Trophoblast cell (in vitro differentiated cells and primary cell): ENCODE data around the gene ABITRAM.
A peak's percentile ranks its signal among the peaks of the same experiment; 100 is the strongest.

Experiments
- DNase-seq, 2 donors: peaks; one replicate each; pipeline ENCODE4 v3.0.0-alpha.2; 2016
- H2AFZ ChIP-seq: 2 replicates; pipeline ENCODE4 v1.6.1; 2013; ENCODE audit warnings: low read length, moderate library complexity, mild to moderate bottlenecking; ENCODE audit not compliant: insufficient read depth, poor library complexity
- H2AK5ac ChIP-seq: 2 replicates; pipeline ENCODE4 v1.6.1; 2013; ENCODE audit warnings: mild to moderate bottlenecking, low read length
- H2BK120ac ChIP-seq: 2 replicates; pipeline ENCODE4 v1.6.1; 2013; ENCODE audit warnings: low read length, mild to moderate bottlenecking, moderate library complexity; ENCODE audit not compliant: insufficient read depth, poor library complexity
- H2BK12ac ChIP-seq: 2 replicates; pipeline ENCODE4 v1.6.1; 2013; ENCODE audit warnings: mild to moderate bottlenecking, low read length, moderate library complexity
- H2BK5ac ChIP-seq: 2 replicates; pipeline ENCODE4 v1.6.1; 2013; ENCODE audit warnings: low read length, low read depth, moderate library complexity, mild to moderate bottlenecking; ENCODE audit not compliant: poor library complexity
- H3K14ac ChIP-seq: 2 replicates; pipeline ENCODE4 v1.6.1; 2013; ENCODE audit warnings: mild to moderate bottlenecking, low read length
- H3K18ac ChIP-seq: 2 replicates; pipeline ENCODE4 v1.6.1; 2013; ENCODE audit warnings: mild to moderate bottlenecking, low read length
- H3K23ac ChIP-seq: 2 replicates; pipeline ENCODE4 v1.6.1; 2013; ENCODE audit warnings: low read length
- H3K27ac ChIP-seq: 2 replicates; pipeline ENCODE4 v1.5.1; 2013; ENCODE audit warnings: low read depth, mild to moderate bottlenecking, inconsistent platforms, low read length, moderate library complexity
- H3K27me3 ChIP-seq: 2 replicates; pipeline ENCODE4 v1.6.1; 2013; ENCODE audit warnings: inconsistent platforms, mild to moderate bottlenecking, low read length, moderate library complexity; ENCODE audit not compliant: insufficient read depth
- H3K36me3 ChIP-seq, 2 experiments: 1 replicate in 1 of 2; 2 replicates in 1 of 2; pipeline ENCODE4 v1.6.1; 2013; ENCODE audit warnings: low read length in 2 of 2, mild to moderate bottlenecking in 2 of 2, moderate library complexity in 1 of 2; ENCODE audit not compliant: insufficient read depth in 2 of 2, control insufficient read depth in 1 of 2
- H3K4ac ChIP-seq: 2 replicates; pipeline ENCODE4 v1.6.1; 2013; ENCODE audit warnings: low read depth, mild to moderate bottlenecking, low read length, moderate library complexity
- H3K4me1 ChIP-seq, 2 experiments: 1 replicate in 1 of 2; 2 replicates in 1 of 2; pipeline ENCODE4 v1.6.1; 2013; ENCODE audit warnings: low read length in 2 of 2, mild to moderate bottlenecking in 2 of 2, moderate library complexity in 1 of 2; ENCODE audit not compliant: insufficient read depth in 2 of 2, control insufficient read depth in 1 of 2
- H3K4me2 ChIP-seq: 2 replicates; pipeline ENCODE4 v1.6.1; 2013; ENCODE audit warnings: inconsistent platforms, mild to moderate bottlenecking, low read length, moderate library complexity
- H3K4me3 ChIP-seq: 2 replicates; pipeline ENCODE4 v1.5.1; 2013; ENCODE audit warnings: mild to moderate bottlenecking, low read depth, low read length, inconsistent platforms
- H3K79me1 ChIP-seq: one replicate; pipeline ENCODE4 v1.6.1; 2013; ENCODE audit warnings: low read length
- H3K79me2 ChIP-seq: 2 replicates; pipeline ENCODE4 v1.6.1; 2013; ENCODE audit warnings: low read length, mild to moderate bottlenecking; ENCODE audit not compliant: control insufficient read depth, insufficient read depth, poor library complexity
- H3K9ac ChIP-seq: 2 replicates; pipeline ENCODE4 v1.6.1; 2013; ENCODE audit warnings: mild to moderate bottlenecking, low read length
- H3K9me3 ChIP-seq: 2 replicates; pipeline ENCODE4 v1.6.1; 2013; ENCODE audit warnings: low read depth, mild to moderate bottlenecking, control low read depth, inconsistent platforms, low read length; ENCODE audit not compliant: insufficient read depth
- H4K12ac ChIP-seq: 2 replicates; pipeline ENCODE4 v1.6.1; 2013; ENCODE audit warnings: low read depth, mild to moderate bottlenecking, low read length, moderate library complexity
- H4K8ac ChIP-seq: 2 replicates; pipeline ENCODE4 v1.6.1; 2013; ENCODE audit warnings: low read depth, mild to moderate bottlenecking, low read length, moderate library complexity
- H4K91ac ChIP-seq: one replicate; pipeline ENCODE4 v1.6.1; 2013; ENCODE audit warnings: low read depth, mild to moderate bottlenecking, low read length, moderate library complexity
- WGBS: extraction: QIAGEN DNeasy Blood & Tissue Kit; methylation state at CpG from one replicate; pipeline ENCODE4 v1.1.7; 2013; ENCODE audit warnings: missing lambda C conversion rate; ENCODE audit not compliant: insufficient read length, insufficient coverage; ENCODE audit errors: extremely low coverage; 5-methylcytosine and 5-hydroxymethylcytosine counted together

Gene ABITRAM

DNA sequence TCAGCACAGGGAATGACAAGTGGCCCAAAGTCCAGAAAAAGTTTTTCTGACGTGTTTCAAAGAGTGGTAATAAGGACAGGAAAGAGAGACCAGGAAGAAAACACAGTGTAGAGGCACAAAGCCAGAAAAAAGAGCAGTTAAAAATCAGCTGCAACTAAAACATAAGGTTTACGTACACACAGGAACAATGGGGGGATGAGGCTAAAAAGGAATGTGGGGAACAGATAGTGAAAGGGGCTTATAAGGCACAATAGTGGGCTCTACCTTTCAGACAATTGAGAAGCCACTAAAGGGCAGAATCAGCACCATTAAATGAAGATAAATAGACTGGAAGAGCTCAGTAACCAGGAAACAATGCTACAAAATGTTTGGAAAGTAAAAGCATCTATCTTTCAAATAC, 5.8 kb upstream of the ABITRAM start:
- H2BK5ac ChIP-seq, result no peak overlapping the region
- no peak overlapping the region for H4K8ac ChIP-seq
- H3K9me3 ChIP-seq, result no peaks in the 10 kb centered on the region
- no peak overlapping the region for H2AFZ ChIP-seq
- no peak overlapping the region for H4K91ac ChIP-seq
- H3K27ac ChIP-seq, result no peak overlapping the region
- H3K4ac ChIP-seq, result no peak overlapping the region
- no peaks in the 10 kb centered on the region for H3K79me1 ChIP-seq
- no peak for DNase-seq
- no peak overlapping the region for H3K4me3 ChIP-seq
- no CpG with 5 or more reads among the region's 2 CpGs for WGBS
- H2BK12ac ChIP-seq, result no peak overlapping the region
- no peak overlapping the region for H3K14ac ChIP-seq
- no peaks in the 10 kb centered on the region for H3K79me2 ChIP-seq
- peaks cover 2 to 25% of the 10 kb centered on the region in 2 experiments for H3K36me3 ChIP-seq
- no peak overlapping the region for H3K4me2 ChIP-seq
- H2AK5ac ChIP-seq, result no peak overlapping the region
- no peak overlapping the region for H3K23ac ChIP-seq
- H3K9ac ChIP-seq, result no peak overlapping the region
- no peak overlapping the region for H4K12ac ChIP-seq
- H3K4me1 ChIP-seq, result peaks cover 0 to 7% of the 10 kb centered on the region in 2 experiments
- no peaks in the 10 kb centered on the region for H3K27me3 ChIP-seq
- H3K18ac ChIP-seq, result no peak overlapping the region
- no peak overlapping the region for H2BK120ac ChIP-seq

DNA sequence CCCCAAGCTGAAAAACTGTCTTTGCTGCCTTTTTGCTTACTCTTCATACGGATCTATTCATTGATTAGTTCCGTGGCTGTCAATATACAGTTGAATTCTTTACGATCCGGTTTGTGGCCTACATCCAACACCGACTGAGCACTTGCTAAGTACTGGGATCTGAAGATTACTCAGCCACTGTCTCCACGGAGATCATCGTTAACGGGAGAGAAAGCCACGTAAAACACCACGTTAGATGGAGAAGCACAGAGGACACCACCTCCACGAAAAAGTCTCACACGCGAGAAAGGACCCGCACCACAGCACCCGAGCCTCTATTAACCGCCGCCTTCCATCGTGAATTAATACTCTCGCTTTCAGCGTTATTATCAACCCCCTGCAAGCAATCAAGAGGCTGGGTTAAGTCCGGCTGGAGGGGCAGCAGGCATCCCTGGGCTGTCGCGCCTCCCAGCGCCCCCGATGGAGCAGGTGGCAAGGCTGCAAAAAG, 926 bp upstream of the ABITRAM start:
- Histone ChIP-seq H3K36me3 (peaks cover 2 to 4% of the 10 kb centered on the region in 2 experiments), H3K23ac (no peak overlapping the region), H3K4me1 (peaks cover 0 to 7% of the 10 kb centered on the region in 2 experiments), H2BK120ac (peak overlapping the region; percentile 34), H3K9me3 (no peaks in the 10 kb centered on the region), H3K9ac (peak overlapping the region; percentile 84), H3K4ac (no peak overlapping the region), H2BK5ac (no peak overlapping the region), H3K27me3 (no peaks in the 10 kb centered on the region), H3K27ac (peak overlapping the region; percentile 53), H4K91ac (peak overlapping the region; percentile 46), H3K79me2 (peaks cover 2% of the 10 kb centered on the region), H3K18ac (peak overlapping the region; percentile 5), H2BK12ac (no peak overlapping the region), H2AK5ac (no peak overlapping the region), H4K8ac (peak overlapping the region; percentile 80), H4K12ac (peak overlapping the region; percentile 76), H3K4me2 (peak overlapping the region; percentile 84), H3K79me1 (peaks cover 6% of the 10 kb centered on the region), H2AFZ (peak overlapping the region; percentile 71), H3K14ac (peak overlapping the region; percentile 64), H3K4me3 (peak overlapping the region; percentile 88)
- DNase-seq, result peak in 1 of 2 donors; percentile 1
- WGBS, result no CpG with 5 or more reads among the region's 25 CpGs

DNA sequence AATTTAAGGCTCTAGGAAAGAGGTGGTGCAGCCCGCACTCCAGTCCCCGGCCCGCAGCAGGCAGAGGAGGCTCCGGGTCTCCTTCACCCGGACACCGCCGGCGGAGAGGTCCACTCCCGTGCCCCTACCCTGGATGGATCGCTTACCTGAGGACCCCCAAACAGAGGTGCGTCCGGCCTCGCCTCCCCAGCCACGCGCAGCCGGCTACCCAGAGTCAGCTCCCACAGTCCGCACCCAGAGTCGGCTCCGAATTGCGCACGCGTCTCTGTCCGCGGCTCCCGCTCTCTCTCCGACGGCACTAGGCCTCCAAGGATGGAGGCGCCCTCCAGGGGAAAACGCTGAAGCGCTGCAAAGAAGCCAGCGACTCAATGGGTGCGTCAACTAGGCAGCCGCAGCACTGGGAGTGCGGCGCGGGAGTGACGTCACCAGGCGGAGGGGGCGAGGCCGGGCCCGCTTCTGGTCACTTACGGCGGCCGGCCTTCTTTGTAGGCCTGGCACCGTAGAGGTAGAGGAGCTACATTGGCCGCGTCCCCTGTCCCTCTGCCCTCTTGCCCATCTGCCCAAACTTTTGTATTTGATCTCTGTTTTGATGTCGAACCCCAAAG, 380 bp upstream of the ABITRAM start, which contains the start of gene ELP1:
TSS of gene ELP1 (minus strand) at position 407 of the 605 bp plus-strand sequence. CDS start 2,978 bp downstream, outside the sequence.
- Histone ChIP-seq H3K79me2 (peaks cover 2% of the 10 kb centered on the region), H3K4me3 (peak within 1 kb of the TSS; percentile 90), H3K9ac (peak within 1 kb of the TSS; percentile 84), H2AFZ (peak within 1 kb of the TSS; percentile 71), H4K12ac (peak within 1 kb of the TSS; percentile 76), H4K91ac (peak within 1 kb of the TSS; percentile 70), H2BK12ac (no peak within 1 kb of the TSS), H3K79me1 (peaks cover 6% of the 10 kb centered on the region), H2BK120ac (peak within 1 kb of the TSS; percentile 34), H3K9me3 (no peaks in the 10 kb centered on the region), H4K8ac (peak within 1 kb of the TSS; percentile 80), H3K23ac (no peak within 1 kb of the TSS), H2BK5ac (peak within 1 kb of the TSS; percentile 73), H3K27me3 (no peaks in the 10 kb centered on the region), H3K4me1 (peaks cover 0 to 7% of the 10 kb centered on the region in 2 experiments), H3K27ac (peak within 1 kb of the TSS; percentile 53), H3K4ac (peak within 1 kb of the TSS; percentile 17), H3K36me3 (peaks cover 2% of the 10 kb centered on the region in 2 experiments), H3K18ac (peak within 1 kb of the TSS; percentile 13), H3K4me2 (peak within 1 kb of the TSS; percentile 84), H2AK5ac (no peak within 1 kb of the TSS), H3K14ac (peak within 1 kb of the TSS; percentile 64)
- DNase-seq, result peak; percentile 88 to 94
- WGBS, result no CpG with 5 or more reads among the region's 48 CpGs

DNA sequence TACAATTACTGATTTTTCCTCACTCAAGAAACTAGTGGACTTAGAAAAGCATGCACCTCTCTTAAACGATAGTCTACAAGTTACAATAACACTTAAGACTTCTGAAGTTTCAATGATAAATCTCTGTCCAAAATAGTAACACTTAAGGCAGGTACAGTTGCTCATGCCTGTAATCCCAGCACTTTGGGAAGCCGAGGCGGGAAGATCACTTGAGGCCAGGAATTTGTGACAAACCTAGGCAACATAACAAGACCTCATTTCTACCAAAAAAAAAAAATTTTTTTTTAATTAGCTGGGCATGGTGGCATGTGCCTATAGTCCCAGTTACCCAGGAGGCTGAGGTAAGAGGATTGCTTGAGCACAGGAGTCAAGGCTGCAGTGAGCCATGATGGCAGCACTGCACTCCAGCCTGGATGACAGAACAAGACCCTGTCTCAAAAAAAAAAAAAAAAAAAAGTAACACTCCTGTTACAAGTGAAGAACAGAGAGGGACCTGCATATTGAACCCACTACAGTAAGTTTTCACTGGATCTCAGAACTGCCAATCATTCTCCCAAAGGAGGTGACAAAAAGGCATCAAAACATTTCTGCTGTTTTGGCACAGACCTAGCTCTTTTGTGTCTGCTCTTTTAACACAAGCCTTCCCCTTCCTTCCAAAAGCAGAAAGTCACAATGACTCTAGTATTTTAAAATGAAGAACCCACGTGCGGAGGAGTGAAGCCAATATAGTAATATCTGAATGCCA, 3.5 kb downstream of the ABITRAM start:
- Histone ChIP-seq H3K36me3 (peaks cover 0 to 2% of the 10 kb centered on the region in 2 experiments), H2BK5ac (no peak overlapping the region), H3K9ac (no peak overlapping the region), H3K79me2 (peaks cover 2% of the 10 kb centered on the region), H3K4ac (no peak overlapping the region), H2BK12ac (no peak overlapping the region), H2AK5ac (no peak overlapping the region), H3K18ac (no peak overlapping the region), H3K27me3 (no peaks in the 10 kb centered on the region), H3K9me3 (no peaks in the 10 kb centered on the region), H3K79me1 (peaks cover 6% of the 10 kb centered on the region), H2BK120ac (no peak overlapping the region), H4K12ac (no peak overlapping the region), H2AFZ (no peak overlapping the region), H3K27ac (no peak overlapping the region), H3K14ac (no peak overlapping the region), H3K4me1 (peaks cover 0 to 7% of the 10 kb centered on the region in 2 experiments), H4K8ac (no peak overlapping the region), H4K91ac (no peak overlapping the region), H3K4me2 (no peak overlapping the region), H3K4me3 (no peak overlapping the region), H3K23ac (no peak overlapping the region)
- DNase-seq, result no peak
- no CpG with 5 or more reads among the region's 5 CpGs for WGBS
